Spinal cord (tissue), 10 donors: ENCODE data around the gene BANP. TPM values are rescaled to one million over a fixed set of nuclear protein-coding genes. Genes with fewer than 3 reads are reported as not detected.
"Not testable (repeated sequence)": the region's sequence is repeated elsewhere in the genome, so short reads cannot be mapped to it uniquely, and the experiment has no call there.

ENCODE experiments used
- DNase-seq, 6 donors: peaks; one replicate each; pipeline versions ENCODE4 v3.0.0 to v3.0.0-alpha.2; 2013 to 2015; ENCODE audit warnings: low spot score in 6 of 6, low read depth in 4 of 6
- H3K27ac ChIP-seq: one replicate; pipeline ENCODE4 v1.5.1; 2013; ENCODE audit warnings: low read depth, low read length, control low read depth
- H3K27me3 ChIP-seq: one replicate; pipeline ENCODE4 v1.6.1; 2013; ENCODE audit warnings: low read length; ENCODE audit not compliant: control insufficient read depth, insufficient read depth
- H3K36me3 ChIP-seq: one replicate; pipeline ENCODE4 v1.6.1; 2013; ENCODE audit warnings: low read length; ENCODE audit not compliant: control insufficient read depth, insufficient read depth
- H3K4me1 ChIP-seq: one replicate; pipeline ENCODE4 v1.6.1; 2013; ENCODE audit warnings: low read length; ENCODE audit not compliant: control insufficient read depth, insufficient read depth
- H3K4me3 ChIP-seq: one replicate; pipeline ENCODE4 v1.5.1; 2013; ENCODE audit warnings: low read depth, low read length, control low read depth
- H3K9me3 ChIP-seq: one replicate; pipeline ENCODE4 v1.6.1; 2013; ENCODE audit warnings: low read length; ENCODE audit not compliant: control insufficient read depth, insufficient read depth
- WGBS: methylation state at CpG from one replicate; pipeline ENCODE4 v1.1.5; 2013; ENCODE audit warnings: missing lambda C conversion rate; ENCODE audit not compliant: insufficient coverage; 5-methylcytosine and 5-hydroxymethylcytosine counted together
- long read RNA-seq, 4 donors: transcript quantifications; one replicate each; lab custom pipeline, GENCODE V29; 2026
- polyA plus RNA-seq, 2 donors: library from polyadenylated mRNA; unstranded; fragments of 120-200 nt; gene quantifications; one replicate each; pipeline ENCODE4 v1.2.1, GENCODE V29; 2013; ENCODE audit not compliant: insufficient read length in 2 of 2
- total RNA-seq, 2 donors: library from RNA; depleted of rRNA in 1 of 2; stranded (reverse); fragments of 120-200 nt in 1 of 2; fragments of >200 nt in 1 of 2; gene quantifications; one replicate each; pipeline versions ENCODE4 v1.2.3 to v1.2.4, GENCODE V29; 2013 to 2014
- donor health status: healthy.

Gene BANP, protein sequence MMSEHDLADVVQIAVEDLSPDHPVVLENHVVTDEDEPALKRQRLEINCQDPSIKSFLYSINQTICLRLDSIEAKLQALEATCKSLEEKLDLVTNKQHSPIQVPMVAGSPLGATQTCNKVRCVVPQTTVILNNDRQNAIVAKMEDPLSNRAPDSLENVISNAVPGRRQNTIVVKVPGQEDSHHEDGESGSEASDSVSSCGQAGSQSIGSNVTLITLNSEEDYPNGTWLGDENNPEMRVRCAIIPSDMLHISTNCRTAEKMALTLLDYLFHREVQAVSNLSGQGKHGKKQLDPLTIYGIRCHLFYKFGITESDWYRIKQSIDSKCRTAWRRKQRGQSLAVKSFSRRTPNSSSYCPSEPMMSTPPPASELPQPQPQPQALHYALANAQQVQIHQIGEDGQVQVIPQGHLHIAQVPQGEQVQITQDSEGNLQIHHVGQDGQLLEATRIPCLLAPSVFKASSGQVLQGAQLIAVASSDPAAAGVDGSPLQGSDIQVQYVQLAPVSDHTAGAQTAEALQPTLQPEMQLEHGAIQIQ
- total RNA-seq (10 to 100 TPM; 20.2 to 21.2 TPM), polyA plus RNA-seq (10 to 100 TPM; 17.2 to 27.0 TPM)
- long read RNA-seq, donor 1, partial matches to known transcripts, result 0 of 2 reads
- long read RNA-seq, donor 1, other reads (novel, unspliced or antisense), result 0 of 2 reads
- long read RNA-seq, donor 2, partial matches to known transcripts, result 0 of 1 reads
- long read RNA-seq, donor 2, other reads (novel, unspliced or antisense), result 0 of 1 reads
- long read RNA-seq, donor 3, result 0 reads
- long read RNA-seq, donor 4, partial matches to known transcripts, result 0 of 4 reads
- long read RNA-seq, donor 4, other reads (novel, unspliced or antisense), result 0 of 4 reads

DNA sequence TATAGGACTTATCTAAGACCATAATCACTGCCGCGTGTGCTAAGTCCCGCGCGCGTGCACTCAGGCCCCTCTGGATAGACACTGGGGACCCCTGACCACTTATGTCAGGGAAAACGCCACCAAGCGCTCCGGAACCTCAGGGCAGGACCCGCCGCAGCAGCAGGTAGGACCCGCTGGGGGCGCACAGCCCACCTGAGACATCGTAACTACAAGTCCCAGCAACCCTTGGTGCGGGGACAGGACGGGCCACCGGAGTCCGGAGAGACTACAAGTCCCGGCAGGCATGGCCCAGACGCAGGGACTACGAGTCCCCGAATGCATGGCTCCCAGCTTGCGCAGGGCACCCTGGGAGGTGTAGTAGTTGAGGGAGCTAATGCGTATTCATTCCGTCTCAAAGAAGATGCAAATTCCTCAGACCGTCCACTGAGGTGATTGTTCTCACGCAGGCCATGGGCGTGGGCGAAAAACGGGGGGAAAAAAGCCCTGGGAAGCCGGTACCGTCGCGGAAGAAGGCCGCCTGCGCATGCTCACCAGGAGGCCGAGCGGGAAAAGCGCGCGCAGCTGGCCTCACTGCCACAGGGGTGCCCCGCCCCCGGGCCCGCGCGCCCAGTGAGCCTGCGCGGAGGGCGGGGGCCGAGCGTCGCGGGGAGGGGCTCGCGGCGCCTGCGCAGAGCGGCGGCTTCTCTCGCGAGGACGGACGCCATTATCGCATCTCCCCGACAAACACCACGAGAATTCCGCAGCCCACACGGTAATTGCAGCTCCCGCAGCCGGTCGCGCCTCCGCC lies at the start of gene BANP:
Gene BANP (plus strand): TSS at position 670 of the 787 bp plus-strand sequence. CDS start 23,682 bp downstream, outside the sequence.
- Histone ChIP-seq H3K4me3 (peak within 1 kb of the TSS; percentile 90), H3K9me3 (no peaks in the 10 kb centered on the region), H3K27me3 (no peaks in the 10 kb centered on the region), H3K27ac (peak within 1 kb of the TSS; percentile 98), H3K4me1 (peaks cover 36% of the 10 kb centered on the region), H3K36me3 (peaks cover 15% of the 10 kb centered on the region)
- under 1% methylated on average over 73 of the region's 73 CpGs for WGBS
- DNase-seq, result peak; percentile 96 to 100 (median 98)

DNA sequence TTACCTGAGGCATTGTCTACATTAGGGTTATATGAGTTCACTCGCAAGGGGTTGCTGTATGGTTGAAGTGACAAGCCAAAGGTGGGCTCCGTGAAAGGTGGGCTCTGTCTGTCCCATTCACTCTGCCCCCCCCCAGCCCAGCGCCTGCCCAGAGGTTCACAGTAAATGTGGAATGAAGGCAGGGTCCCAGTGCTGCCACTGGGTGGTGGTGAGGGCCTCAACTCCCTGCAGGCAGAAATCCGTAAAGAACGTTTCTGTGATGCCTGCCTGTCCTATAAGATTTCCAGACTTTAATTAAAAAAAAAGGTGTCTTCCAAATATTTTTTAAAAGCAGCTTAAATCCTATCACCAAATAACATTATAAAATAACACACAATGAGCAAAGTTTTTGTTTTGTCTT lies 46.3 kb upstream of the BANP start:
- H3K4me1 ChIP-seq, H3K27ac ChIP-seq, H3K4me3 ChIP-seq, DNase-seq, H3K9me3 ChIP-seq, H3K36me3 ChIP-seq, H3K27me3 ChIP-seq: not testable (repeated sequence)
- WGBS, result 100% methylated on average over 1 of the region's 5 CpGs

DNA sequence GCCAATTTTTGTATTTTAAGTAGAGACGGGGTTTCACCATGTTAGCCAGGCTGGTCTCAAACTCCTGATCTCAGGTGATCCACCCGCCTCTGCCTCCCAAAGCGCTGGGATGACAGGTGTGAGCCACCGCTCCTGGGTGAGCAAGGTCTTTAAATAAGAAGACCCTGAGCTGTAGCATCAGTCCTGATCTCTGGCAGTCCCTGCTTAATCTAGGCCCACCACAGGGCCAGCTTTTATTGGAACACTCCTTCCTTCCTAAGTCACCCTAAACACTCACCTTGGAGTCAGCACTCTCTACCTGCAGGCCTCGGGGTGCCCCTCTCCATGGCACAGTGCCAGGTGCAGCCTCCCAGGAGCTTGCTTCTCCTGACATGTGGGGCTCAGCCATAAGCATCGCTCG lies 45.7 kb upstream of the BANP start:
- not testable (repeated sequence) for H3K27me3 ChIP-seq, H3K4me1 ChIP-seq, H3K36me3 ChIP-seq, H3K9me3 ChIP-seq, DNase-seq, H3K27ac ChIP-seq, H3K4me3 ChIP-seq
- WGBS, result 94% methylated on average over 7 of the region's 7 CpGs

DNA sequence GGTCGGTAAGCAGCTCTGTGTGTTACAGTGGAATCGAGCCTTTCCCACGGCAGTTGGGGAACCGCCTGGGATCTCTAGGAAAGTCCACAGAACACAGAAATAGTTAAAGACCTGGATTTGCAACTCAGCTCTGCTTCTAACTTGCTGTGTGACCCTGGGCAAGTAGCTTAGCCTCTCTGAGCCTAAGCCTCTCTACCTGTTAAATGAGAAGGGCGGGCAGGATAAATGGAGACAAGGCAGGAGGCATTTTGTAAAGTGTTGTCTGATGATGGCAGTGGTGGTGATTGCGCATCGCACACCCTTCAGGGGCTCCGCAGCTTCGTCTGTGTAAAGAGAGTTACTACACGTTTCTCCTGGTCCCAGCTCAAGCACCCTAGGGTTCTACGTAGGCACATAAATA lies 43.1 kb upstream of the BANP start:
- not testable (repeated sequence) for H3K4me1 ChIP-seq, H3K27ac ChIP-seq, H3K27me3 ChIP-seq, H3K4me3 ChIP-seq, H3K9me3 ChIP-seq, DNase-seq, H3K36me3 ChIP-seq
- 93% methylated on average over 10 of the region's 11 CpGs for WGBS

DNA sequence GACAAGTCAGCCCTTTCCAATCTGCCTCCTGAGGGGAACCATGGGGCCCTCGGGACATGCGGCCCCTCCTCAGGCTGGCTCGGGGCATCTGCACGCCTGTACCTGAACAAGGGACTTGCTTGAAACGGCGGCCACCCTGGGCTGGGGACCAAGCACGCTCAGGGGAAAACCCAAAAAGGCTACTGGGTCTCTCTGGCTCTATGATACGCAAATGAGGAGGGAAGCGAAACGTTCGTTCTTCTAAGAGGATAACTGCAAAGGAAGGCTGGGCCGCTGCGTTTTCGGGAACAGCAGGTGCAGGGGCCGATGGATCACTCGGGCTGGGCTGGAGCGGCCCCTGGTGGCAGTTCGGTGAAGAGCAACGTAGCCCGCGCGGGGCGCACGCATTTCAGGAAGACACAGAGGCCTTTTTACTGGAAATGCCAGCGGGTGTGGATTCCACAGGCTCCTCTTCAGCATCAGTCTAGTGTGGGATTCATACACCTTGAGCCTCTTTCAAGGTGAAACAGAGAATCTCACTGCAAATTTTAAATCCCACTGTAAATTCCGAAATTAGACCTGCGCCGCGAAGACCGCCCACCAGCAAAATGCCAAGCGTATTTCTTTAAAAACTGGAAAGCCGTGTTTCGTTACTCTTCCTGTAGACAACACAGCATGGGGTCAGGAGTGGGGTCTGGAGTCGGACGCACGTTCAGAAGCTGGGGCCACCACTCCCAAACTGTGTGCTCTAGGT lies 41.9 kb upstream of the BANP start:
- H3K27me3 ChIP-seq, H3K4me3 ChIP-seq, H3K9me3 ChIP-seq, H3K27ac ChIP-seq, H3K36me3 ChIP-seq, H3K4me1 ChIP-seq: not testable (repeated sequence)
- DNase-seq, result peak in 4 of 6 donors; percentile 13 to 88 (median 48)
- 35% methylated on average over 36 of the region's 36 CpGs for WGBS

DNA sequence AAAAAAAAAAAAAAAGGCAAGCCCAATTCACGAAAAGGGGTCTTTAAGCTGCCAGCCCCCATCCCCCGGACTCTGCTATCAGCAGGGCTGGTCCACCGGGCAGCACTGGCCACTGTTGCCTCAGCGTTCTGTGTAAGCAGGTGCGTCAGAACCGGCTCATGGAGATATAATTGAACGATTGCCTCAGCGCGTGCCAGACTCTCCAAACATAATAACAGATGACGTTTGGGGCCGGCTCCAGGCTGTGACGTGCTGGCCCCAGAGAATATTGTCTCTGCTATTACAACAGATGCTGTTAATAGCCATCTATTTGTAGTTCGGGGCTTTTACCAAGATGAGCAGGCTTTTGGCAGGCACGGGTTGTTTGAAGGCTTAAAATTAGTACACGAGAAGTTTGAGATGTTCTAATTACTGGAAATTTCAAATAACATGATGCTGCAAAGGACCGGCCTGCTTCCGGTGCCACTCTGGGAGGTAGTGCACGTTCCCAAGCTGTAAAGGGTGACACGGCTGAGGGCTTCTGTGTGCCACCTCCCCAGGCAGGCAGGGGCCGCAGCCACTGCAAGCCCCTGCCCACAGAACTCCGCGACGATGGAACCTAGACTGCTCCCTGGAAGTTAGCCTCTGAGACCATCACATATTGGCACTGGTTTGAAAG lies 40.0 kb upstream of the BANP start:
- H3K4me1 ChIP-seq, H3K9me3 ChIP-seq, H3K27ac ChIP-seq, H3K36me3 ChIP-seq, H3K4me3 ChIP-seq, H3K27me3 ChIP-seq: not testable (repeated sequence)
- WGBS, result 61% methylated on average over 19 of the region's 23 CpGs
- peak in 2 of 6 donors; percentile 69 to 88 for DNase-seq

DNA sequence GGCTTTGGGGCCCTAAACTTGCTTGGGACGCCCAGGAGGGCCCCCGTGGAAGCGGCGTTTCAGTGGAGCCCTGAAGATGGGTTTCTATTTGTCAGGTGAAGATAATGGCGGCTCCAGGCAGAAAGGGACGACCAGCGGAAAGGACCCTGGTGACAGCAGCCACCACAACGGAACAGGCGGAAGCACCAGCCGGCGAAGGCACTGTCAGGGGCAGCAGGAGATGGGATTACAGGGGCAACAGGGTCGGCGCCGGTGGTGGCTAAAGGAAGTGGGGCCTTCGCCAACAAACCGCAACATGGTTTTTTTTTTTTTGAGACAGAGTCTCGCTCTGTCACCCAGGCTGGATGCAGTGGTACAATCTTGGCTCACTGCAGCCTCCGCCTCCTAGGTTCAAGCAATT lies 38.5 kb upstream of the BANP start:
- WGBS, result 87% methylated on average over 18 of the region's 18 CpGs
- not testable (repeated sequence) for DNase-seq, H3K9me3 ChIP-seq, H3K4me3 ChIP-seq, H3K36me3 ChIP-seq, H3K4me1 ChIP-seq, H3K27me3 ChIP-seq, H3K27ac ChIP-seq

DNA sequence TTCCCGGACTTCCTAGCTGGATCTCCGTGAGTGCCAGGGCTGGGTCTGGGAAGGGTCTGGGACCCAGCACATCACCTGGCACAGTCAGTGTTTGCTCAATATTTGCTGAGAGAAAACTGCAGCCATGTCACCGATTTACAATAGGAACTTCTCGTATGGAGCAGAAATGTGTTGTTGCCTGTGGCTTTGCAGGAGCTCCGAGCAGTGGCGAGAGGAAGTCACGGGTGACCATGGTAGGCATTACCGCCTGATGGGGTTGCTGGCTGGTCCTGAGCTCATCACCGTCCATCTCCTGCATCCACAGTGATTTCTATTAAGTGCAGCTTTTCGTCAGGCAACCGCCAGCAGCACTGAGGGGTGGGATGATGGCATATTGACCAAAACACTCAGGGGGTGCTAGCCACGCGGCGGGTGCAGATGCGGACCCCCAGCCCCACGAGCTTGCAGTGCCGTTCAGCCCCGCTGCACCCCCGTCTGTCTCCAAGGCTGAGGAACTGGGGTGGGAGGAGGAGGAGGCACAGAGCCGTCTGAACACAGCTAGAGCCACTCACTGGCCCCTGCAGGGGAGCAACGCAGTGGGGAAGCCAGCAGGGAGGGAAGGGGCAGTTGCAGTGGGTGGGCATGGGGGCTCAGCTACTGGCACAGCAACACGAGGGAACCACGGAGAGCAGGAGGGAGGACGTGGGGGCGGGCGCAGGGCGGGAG lies 37.1 kb upstream of the BANP start:
- not testable (repeated sequence) for H3K27me3 ChIP-seq, DNase-seq, H3K27ac ChIP-seq, H3K4me3 ChIP-seq, H3K36me3 ChIP-seq, H3K9me3 ChIP-seq
- H3K4me1 ChIP-seq, result peaks cover 15% of the 10 kb centered on the region
- WGBS, result 68% methylated on average over 18 of the region's 27 CpGs
